NT2/D1 (cell line): Measurements from ENCODE around the gene UBE2O.

Source experiments
- DNase-seq: peaks from one replicate; pipeline ENCODE4 v3.0.0-alpha.2; 2011; ENCODE audit warnings: low read depth, low spot score
- H3K27me3 ChIP-seq: 2 replicates; pipeline ENCODE4 v1.6.0; 2011; ENCODE audit warnings: mild to moderate bottlenecking; ENCODE audit not compliant: insufficient read length, insufficient read depth
- H3K36me3 ChIP-seq: 2 replicates; pipeline ENCODE4 v1.6.1; 2011; ENCODE audit warnings: mild to moderate bottlenecking, low read length, mixed read lengths; ENCODE audit not compliant: insufficient read depth, insufficient read length
- H3K4me1 ChIP-seq: 2 replicates; pipeline ENCODE4 v1.5.1; 2011; ENCODE audit not compliant: insufficient read depth, insufficient read length
- H3K4me3 ChIP-seq: 2 replicates; pipeline ENCODE4 v1.5.1; 2011; ENCODE audit warnings: low read depth; ENCODE audit not compliant: insufficient read length
- H3K9ac ChIP-seq: 2 replicates; pipeline ENCODE4 v1.6.0; 2011; ENCODE audit warnings: low read depth; ENCODE audit not compliant: insufficient read length
- H3K9me3 ChIP-seq: 2 replicates; pipeline ENCODE4 v1.5.1; 2011; ENCODE audit warnings: mild to moderate bottlenecking, low read length; ENCODE audit not compliant: insufficient read depth
- SUZ12 ChIP-seq: IDR thresholded peaks from 2 replicates; pipeline ENCODE4 v1.6.1; 2011; ENCODE audit not compliant: insufficient read length, insufficient read depth; ENCODE audit errors: extremely low read depth
- YY1 ChIP-seq: IDR thresholded peaks from 2 replicates; pipeline ENCODE4 v1.6.1; 2011; ENCODE audit not compliant: insufficient read length, insufficient read depth
- ZNF274 ChIP-seq: IDR thresholded peaks from 2 replicates; pipeline ENCODE4 v1.6.1; 2011; ENCODE audit warnings: mild to moderate bottlenecking, low read depth, low read length

Gene UBE2O

DNA sequence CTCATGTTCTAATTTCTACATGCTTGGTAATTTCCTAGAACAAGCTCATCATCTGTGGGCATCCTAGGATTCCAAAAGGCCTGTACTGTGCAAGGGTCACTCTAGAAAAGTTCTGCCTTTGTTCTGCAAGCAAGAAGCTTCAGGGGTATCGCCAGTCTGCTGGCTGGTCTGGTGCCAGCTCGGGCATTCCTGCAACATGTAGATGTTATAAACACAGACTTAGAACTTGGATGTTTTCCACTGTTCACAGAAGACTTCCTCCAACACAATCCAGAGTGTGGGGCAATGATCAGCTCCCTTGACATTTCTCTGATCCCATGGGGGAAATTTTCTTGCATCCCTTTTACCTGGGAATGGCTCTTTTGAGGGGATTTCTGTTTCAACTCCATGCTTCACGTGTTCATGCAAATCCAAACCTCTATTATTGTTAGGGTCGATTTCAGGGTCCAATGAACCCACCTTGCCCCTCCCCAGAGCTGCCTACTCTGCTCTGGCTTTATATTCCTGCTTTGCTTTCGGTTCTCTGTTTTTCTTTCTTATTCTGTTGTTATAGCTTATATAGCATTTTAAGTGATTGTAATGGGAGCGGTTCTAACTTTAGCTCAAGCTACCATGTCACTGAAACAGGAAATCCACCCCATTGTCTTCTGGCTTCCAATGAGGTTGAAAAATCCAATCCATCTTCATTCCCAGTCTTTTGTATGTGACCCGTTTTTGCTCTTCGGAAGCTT, 25.3 kb downstream of the UBE2O start:
- Histone ChIP-seq H3K9ac (no peak overlapping the region), H3K36me3 (peaks cover 8% of the 10 kb centered on the region), H3K4me1 (no peaks in the 10 kb centered on the region), H3K4me3 (no peak overlapping the region), H3K9me3 (no peaks in the 10 kb centered on the region), H3K27me3 (no peaks in the 10 kb centered on the region)
- DNase-seq, result no peak
- TF ChIP-seq ZNF274, result no peak
- TF ChIP-seq SUZ12, result no peak
- no peak for TF ChIP-seq YY1

DNA sequence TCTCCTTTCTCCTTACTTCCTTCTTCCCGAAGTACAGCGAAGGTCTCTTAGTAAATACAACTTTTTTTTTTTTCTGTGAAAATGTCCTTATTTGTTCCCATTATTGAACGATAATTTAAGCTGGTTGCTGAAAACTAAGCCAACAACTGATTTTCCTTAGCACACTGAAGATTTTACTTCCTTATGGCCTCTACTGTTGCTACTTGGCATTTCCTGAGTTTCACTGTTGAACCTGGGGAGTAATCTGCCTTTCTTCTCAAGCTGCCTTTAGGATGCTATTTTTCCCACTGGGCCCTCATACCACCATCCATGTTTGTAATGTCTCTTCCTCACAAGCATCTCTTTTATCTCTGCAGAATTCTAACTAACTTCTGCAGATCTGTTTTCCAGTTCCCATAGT, 26.1 kb downstream of the UBE2O start:
- Histone ChIP-seq H3K36me3 (peaks cover 16% of the 10 kb centered on the region), H3K4me3 (no peak overlapping the region), H3K27me3 (no peaks in the 10 kb centered on the region), H3K9ac (no peak overlapping the region), H3K4me1 (no peaks in the 10 kb centered on the region), H3K9me3 (no peaks in the 10 kb centered on the region)
- DNase-seq, result no peak
- no peak for TF ChIP-seq SUZ12
- TF ChIP-seq YY1, result no peak
- no peak for TF ChIP-seq ZNF274

GRCh38 chr17:76422860-76423259, 30.1 kb downstream of the UBE2O start:
- Histone ChIP-seq H3K36me3 (peaks cover 18% of the 10 kb centered on the region), H3K9me3 (no peaks in the 10 kb centered on the region), H3K27me3 (no peaks in the 10 kb centered on the region), H3K4me1 (peaks cover 3% of the 10 kb centered on the region), H3K9ac (no peak overlapping the region), H3K4me3 (no peak overlapping the region)
- no peak for TF ChIP-seq ZNF274
- TF ChIP-seq SUZ12, result no peak
- no peak for TF ChIP-seq YY1
- no peak for DNase-seq

GRCh38 chr17:76422406-76422805, 30.5 kb downstream of the UBE2O start:
- Histone ChIP-seq H3K4me3 (no peak overlapping the region), H3K4me1 (peaks cover 3% of the 10 kb centered on the region), H3K9me3 (no peaks in the 10 kb centered on the region), H3K36me3 (peaks cover 23% of the 10 kb centered on the region), H3K9ac (no peak overlapping the region), H3K27me3 (no peaks in the 10 kb centered on the region)
- no peak for DNase-seq
- no peak for TF ChIP-seq SUZ12

DNA sequence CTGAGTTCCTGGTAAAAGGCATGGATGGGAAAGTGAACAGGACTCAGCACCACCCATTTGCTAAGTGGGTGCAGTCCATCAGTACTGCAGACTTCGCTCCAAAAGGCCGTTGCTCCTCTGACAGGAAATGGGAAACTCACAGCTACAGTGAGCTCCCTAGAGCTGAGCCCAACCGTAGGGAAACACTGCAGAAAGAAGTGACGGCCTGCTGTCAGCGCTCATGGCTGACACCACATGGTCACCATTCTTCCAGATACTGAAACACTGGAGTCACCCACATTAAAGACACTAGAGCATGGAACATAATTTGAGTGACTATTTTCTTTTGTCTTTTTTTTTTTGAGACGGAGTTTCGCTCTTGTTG, 31.9 kb downstream of the UBE2O start:
- Histone ChIP-seq H3K4me1 (peaks cover 3% of the 10 kb centered on the region), H3K36me3 (peaks cover 34% of the 10 kb centered on the region), H3K27me3 (no peaks in the 10 kb centered on the region), H3K4me3 (no peak overlapping the region), H3K9me3 (no peaks in the 10 kb centered on the region), H3K9ac (no peak overlapping the region)
- TF ChIP-seq YY1, result no peak
- TF ChIP-seq ZNF274, result 0 out of 2 replicates have a peak, but pooled peaks have one; percentile 17
- DNase-seq, result no peak

DNA sequence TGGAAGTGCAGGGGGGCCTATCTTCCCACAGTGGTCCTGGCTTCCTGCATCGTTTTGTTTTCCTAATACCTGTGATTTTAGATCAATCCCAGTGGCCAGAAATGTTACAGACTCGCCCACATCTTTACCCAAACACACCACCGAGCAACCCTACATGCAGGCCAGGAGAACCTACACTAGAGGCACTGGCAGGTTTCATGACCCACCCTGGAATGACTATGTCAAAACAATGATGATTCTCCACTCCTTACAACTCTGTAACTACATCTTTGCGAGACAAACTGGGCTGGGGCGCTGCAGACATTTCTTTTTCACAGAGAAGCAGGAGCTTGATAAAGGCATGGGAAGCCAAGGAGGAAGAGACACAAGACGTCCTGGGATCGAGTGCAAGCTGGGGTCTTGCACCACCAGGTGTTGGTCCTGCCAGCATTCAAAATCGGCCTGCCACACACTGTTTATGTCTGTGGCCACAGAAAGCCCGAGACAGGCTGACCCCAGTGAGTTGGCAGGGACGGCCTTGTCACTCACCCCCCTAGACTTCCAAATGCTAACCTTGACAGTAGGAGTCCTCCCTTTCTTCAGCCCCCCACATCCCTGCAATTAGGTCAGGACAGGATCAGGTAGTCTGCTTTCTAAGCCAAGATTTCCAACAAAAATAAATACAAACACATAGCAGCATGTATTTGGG, 32.5 kb downstream of the UBE2O start:
- Histone ChIP-seq H3K4me1 (peaks cover 3% of the 10 kb centered on the region), H3K36me3 (peaks cover 34% of the 10 kb centered on the region), H3K9me3 (no peaks in the 10 kb centered on the region), H3K9ac (no peak overlapping the region), H3K27me3 (no peaks in the 10 kb centered on the region), H3K4me3 (no peak overlapping the region)
- DNase-seq, result no peak
- TF ChIP-seq ZNF274 (peak; percentile 56; the same call in 1 of the 2 replicates), YY1 (no peak), SUZ12 (no peak)

GRCh38 chr17:76419576-76420260, 33.2 kb downstream of the UBE2O start:
- peaks cover 9% of the 10 kb centered on the region for H3K4me1 ChIP-seq
- H3K9ac ChIP-seq, result no peak overlapping the region
- H3K36me3 ChIP-seq, result peaks cover 41% of the 10 kb centered on the region
- no peaks in the 10 kb centered on the region for H3K9me3 ChIP-seq
- H3K27me3 ChIP-seq, result no peaks in the 10 kb centered on the region
- TF ChIP-seq ZNF274, result no peak
- no peak for TF ChIP-seq YY1
- TF ChIP-seq SUZ12, result no peak
- no peak for DNase-seq
- no peak overlapping the region for H3K4me3 ChIP-seq
